Epithelial cell of esophagus (primary cell): ENCODE data around the gene GPRC5D.

Experiments used
- DNase-seq: peaks from one replicate; pipeline ENCODE4 v3.0.0; 2010; ENCODE audit warnings: low read depth
- H3K4me3 ChIP-seq: 2 replicates; pipeline ENCODE4 v1.5.1; 2011; ENCODE audit warnings: mild to moderate bottlenecking, low read length, control low read depth
- CTCF ChIP-seq: IDR thresholded peaks from 2 replicates; pipeline ENCODE4 v1.5.1; 2011; ENCODE audit warnings: low read depth, mild to moderate bottlenecking, low read length, control low read depth, inconsistent platforms; ENCODE audit not compliant: insufficient read depth; ENCODE audit errors: missing control alignments

GPRC5D gene

GRCh38 chr12:12990700-12991468 is 38.9 kb upstream of the GPRC5D start:
- no peak for DNase-seq
- no peak for TF ChIP-seq CTCF

DNA sequence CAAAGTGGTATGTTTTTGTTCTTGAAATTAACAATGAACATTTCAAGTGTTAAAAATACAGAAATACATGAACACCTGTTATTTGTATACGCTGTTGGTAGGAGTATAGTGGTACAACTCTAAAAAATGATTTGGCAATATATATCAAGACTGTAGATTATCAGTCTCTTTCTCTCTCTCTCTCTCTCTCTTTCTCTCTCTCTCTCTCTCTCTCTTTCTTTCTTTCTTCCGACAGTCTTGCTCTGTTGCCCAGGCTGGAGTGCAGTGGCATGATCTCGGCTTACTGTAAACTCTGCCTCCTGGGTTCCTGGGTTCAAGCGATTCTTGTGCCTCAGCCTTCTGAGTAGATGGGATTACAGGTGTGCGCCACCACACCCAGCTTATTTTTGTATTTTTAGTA is 35.5 kb upstream of the GPRC5D start:
- H3K4me3 ChIP-seq: no peak overlapping the region
- DNase-seq: no peak
- no peak for TF ChIP-seq CTCF

More at GRCh38 chr12:12990700-12991468, 38.9 kb upstream of the GPRC5D start:
- no peak overlapping the region for H3K4me3 ChIP-seq

DNA sequence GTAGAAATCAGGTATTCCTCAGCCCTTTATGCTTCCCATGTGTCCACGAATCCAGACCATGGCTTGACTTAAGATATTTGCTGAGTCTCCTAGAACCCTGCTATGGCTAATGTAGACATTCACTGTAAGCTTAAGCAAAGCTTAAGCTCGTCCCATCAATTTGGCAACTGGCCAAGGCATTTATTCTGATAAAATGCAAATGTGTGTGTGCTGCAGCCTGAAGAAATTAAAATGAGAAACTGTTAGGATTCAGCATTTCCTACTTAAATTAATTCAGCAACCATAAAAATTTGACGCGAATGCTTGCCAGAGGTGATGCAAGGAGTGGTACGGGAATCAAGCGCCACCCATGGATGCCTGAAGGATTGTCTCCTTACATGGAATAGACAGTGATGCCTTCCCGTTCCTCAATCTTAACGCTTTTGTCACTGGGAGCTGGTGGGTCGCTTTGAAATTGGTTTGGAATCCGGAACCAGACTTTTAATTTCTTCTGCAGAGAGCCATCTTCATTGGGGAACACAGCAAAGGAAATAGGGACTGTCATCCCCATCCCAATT is 34.9 kb upstream of the GPRC5D start:
- no peak for TF ChIP-seq CTCF
- no peak for DNase-seq
- H3K4me3 ChIP-seq: no peak overlapping the region

GRCh38 chr12:12985817-12986408 is 33.9 kb upstream of the GPRC5D start:
- H3K4me3 ChIP-seq: no peak overlapping the region
- TF ChIP-seq CTCF: peak; percentile 59
- peak; percentile 47 for DNase-seq

- no peak for DNase-seq
- no peak overlapping the region for H3K4me3 ChIP-seq
Measured at GRCh38 chr12:12984149-12984548, 32.2 kb upstream of the GPRC5D start.

GRCh38 chr12:12983420-12984035 is 31.6 kb upstream of the GPRC5D start:
- DNase-seq: peak; percentile 63
- TF ChIP-seq CTCF: peak; percentile 78
- no peak overlapping the region for H3K4me3 ChIP-seq

More at GRCh38 chr12:12984149-12984548, 32.2 kb upstream of the GPRC5D start:
- no peak for TF ChIP-seq CTCF
